ENCODE results near the gene CGREF1.

The CGREF1 gene

DNA sequence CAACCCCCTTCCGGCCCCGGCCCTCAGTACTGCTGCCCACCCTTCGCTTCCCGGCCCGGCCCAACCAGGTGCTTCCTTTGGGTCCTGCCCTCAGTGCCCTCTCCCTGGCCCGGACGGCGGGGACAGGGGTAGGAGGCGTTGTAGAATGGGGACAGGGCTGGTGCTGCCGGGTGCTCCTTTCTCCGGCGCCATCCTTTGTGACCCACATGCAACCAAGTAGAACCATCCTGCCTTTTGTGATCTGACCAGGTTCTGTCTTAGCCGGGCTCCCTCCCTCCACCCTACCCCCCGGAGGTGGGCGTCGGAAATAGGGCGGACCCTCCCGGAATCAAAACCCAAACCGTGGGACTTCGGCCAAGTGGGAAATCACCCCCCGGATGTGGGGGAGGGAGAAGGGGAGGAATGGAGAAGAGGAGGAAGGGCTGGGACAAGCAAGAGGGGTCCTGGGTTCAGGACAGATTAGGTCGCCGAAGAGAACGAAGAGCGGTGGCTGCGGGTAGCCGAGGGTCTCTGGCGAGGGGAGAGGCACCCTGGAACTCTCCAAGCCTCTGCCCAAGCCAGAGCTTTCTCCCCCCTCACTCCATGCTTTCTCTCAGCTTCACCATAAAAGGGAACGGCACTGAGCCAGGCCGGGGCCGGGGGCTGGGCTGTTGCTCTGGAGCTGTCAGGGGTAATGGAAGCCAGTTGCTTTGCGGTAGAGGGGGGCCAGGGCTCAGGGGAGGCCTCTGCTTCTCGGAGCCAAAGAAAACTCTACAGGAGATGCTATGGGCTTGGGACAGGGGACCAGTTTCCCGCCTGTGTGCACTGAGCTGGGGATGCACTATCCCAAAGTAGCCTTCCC, 46.7 kb downstream of the CGREF1 start:
- DNase-seq = peak; percentile 45

- DNase-seq = peak; percentile 96
These were observed 47.5 kb downstream of the CGREF1 start, which contains the start of gene OST4 for GRCh38 chr2:27071277-27071989. TSS of gene OST4 (minus strand) at chr2:27071654.

DNA sequence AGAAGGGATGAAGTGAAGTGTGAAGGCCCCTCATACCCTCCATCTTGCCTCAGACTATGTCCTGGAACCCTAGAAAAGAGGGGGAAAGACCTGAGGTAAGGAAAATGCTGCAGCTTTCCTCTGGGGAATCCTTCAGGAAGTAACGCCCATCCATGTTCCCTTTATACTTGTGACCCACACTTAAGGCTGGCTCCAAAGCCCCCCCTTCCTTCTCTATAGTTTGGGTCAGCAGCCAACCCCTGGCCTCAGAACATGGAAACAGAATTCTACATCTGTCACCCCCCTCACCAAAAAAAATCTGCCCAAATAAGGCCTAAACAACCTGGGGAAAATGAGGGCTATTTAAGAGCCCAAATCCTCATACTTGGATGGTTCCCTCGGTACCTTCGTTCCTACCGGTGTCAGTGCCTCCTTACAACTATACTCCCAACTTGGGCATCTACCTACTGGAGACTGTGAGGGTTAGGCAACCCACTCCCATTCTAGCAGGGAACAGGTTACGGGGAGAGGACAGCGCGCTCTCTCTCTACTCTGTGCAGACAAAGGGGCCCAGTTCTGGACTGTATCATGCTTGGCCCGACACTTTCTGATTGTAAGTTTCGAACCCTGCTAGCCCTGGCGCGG, 48.2 kb downstream of the CGREF1 start:
- DNase-seq = no peak

- no peak for DNase-seq
These were observed 48.8 kb downstream of the CGREF1 start for GRCh38 chr2:27069961-27070618.

- DNase-seq = no peak
These were observed 49.5 kb downstream of the CGREF1 start for GRCh38 chr2:27069436-27069835.

DNA sequence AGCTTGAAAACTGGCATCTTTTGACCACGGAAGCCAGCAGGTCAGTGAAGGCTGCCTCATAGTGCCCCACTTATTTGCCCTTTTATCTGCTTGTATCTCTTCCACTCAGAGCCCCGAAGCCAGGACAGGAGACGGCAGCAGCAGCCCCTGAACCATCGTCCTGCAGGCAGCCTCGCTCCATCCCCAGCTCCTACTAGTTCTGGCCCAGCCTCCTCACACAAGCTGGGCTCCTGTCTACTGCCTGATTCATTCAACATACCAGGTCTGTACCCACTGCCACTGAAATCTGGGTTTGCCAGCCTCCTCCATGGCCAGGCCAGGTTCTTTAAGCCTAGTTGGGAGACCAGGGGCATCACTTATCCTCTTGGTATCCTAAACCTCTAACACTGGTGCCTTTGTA, 51.5 kb downstream of the CGREF1 start:
- no peak for DNase-seq

DNA sequence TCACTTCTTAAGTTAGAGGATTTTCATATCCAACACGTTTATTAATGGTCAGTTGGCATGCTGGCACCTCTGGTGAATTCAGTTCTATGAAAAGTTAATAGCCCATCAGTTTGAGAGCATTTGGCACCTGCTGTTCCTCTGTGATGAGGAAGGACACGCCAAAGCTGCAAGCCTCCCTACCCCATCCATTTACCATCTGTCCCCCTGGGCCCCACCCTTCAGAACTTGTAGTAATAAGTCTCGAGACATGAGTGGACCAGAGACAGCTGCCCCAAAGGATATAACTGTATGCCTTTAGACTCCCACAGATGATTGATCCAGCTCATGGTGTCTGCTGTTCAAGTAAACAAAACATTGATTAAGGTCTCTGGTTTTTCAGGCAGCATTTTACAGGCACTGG, 53.8 kb downstream of the CGREF1 start:
- no peak for DNase-seq

- DNase-seq = no peak
These were observed 58.6 kb downstream of the CGREF1 start for GRCh38 chr2:27060323-27060722.

- no peak for DNase-seq
These were observed 59.6 kb downstream of the CGREF1 start for GRCh38 chr2:27059141-27059820.

GRCh38 chr2:27058210-27058609, 60.7 kb downstream of the CGREF1 start:
- DNase-seq = no peak

DNA sequence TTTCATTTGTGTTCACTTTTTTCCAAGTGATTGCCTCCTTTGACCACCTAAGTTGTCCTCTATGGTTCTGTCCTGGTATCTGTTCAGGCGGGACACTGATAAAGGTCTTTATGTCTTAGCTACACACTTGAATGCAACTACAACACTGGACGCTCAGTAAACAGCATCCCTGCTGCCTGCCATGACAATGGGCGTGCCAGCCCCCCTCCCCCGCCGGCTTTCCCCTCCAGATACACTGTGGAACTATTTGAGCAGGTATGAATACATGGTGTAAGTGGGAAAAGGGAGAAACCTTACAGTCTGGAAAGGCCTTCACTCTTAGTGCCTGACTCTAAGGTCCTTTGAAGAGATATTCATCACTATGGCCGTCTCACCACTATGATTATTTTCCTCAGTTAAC, 61.7 kb downstream of the CGREF1 start:
- DNase-seq = no peak

DNA sequence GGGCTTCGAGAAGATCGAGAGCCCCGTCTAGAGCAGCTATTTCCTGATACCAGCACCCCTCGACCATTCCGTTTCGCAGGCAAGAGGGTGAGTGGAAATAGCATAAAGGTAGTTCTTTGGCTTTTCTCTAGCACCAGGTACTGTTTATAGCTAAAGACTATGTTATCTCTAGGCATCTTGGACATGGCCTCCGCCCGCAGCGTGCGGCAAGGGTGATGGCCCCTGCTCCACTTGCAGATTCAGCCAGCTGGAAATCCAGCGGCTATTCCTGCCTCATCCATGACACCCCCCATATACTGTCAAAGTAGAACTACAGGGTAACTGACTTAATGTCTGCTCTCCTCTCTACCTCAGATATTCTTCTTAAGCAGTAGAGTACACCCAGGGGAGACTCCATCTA, 64.2 kb downstream of the CGREF1 start:
- DNase-seq = no peak

- DNase-seq = no peak
These were observed 65.2 kb downstream of the CGREF1 start for GRCh38 chr2:27053776-27054175.

DNA sequence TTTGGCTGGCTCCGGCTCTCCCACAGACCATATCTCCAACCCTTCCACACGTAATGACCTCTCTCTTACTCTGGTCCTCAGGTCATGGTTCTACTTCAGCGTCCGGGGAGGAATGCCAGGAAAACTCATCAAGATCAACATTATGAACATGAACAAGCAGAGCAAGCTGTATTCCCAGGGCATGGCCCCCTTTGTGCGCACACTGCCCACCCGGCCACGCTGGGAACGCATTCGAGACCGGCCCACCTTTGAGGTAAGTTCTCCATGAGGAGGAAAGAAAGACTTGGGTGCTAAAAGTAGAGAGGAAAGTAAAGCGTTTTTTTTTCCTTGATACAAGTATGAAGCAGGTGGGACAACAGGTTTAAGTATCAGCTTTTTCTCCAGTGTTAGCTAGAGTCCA, 65.6 kb downstream of the CGREF1 start:
- no peak for DNase-seq

- peak; percentile 7 for DNase-seq
These were observed 66.9 kb downstream of the CGREF1 start for GRCh38 chr2:27051902-27052645.

- DNase-seq = peak; percentile 90
These were observed 67.7 kb downstream of the CGREF1 start, which contains the start of gene AGBL5 for GRCh38 chr2:27050996-27051901. TSS of gene AGBL5 (plus strand) at chr2:27051668. CDS start at chr2:27052959, 1,291 bp downstream.

All from midbrain (tissue), 1 donor.